Stimulated activated naive CD8-positive, alpha-beta T cell treated with anti-CD3 and anti-CD28 coated beads, Interleukin-15, Interleukin-2, amounts not matched to agents 100 ng/mL and 50 ng/mL, for 24 hours (primary cell): ENCODE data around the gene EEF2.

Experiments
- H3K27ac Mint-ChIP-seq: one replicate; pipeline ENCODE4 v1.8.0; 2021; ENCODE audit warnings: mild to moderate bottlenecking, mixed read lengths
- H3K27me3 Mint-ChIP-seq: one replicate; pipeline ENCODE4 v1.8.0; 2021; ENCODE audit warnings: mixed read lengths
- H3K36me3 Mint-ChIP-seq: one replicate; pipeline ENCODE4 v1.8.0; 2021; ENCODE audit warnings: low read depth, mixed read lengths
- H3K4me1 Mint-ChIP-seq: one replicate; pipeline ENCODE4 v1.8.0; 2021; ENCODE audit warnings: low read depth, mixed read lengths
- H3K4me3 Mint-ChIP-seq: one replicate; pipeline ENCODE4 v1.8.0; 2021; ENCODE audit warnings: mild to moderate bottlenecking, mixed read lengths
- H3K9me3 Mint-ChIP-seq: one replicate; pipeline ENCODE4 v1.8.0; 2021; ENCODE audit warnings: mixed read lengths

The EEF2 gene

GRCh38 chr19:3931041-3931440 lies 54.2 kb downstream of the EEF2 start:
- Mint-ChIP-seq H3K36me3 (no peaks in the 10 kb centered on the region), H3K4me3 (no peak overlapping the region), H3K27me3 (peaks cover 13% of the 10 kb centered on the region), H3K9me3 (no peaks in the 10 kb centered on the region), H3K27ac (no peak overlapping the region), H3K4me1 (no peaks in the 10 kb centered on the region)
